Amygdala (tissue), 56 donors: Measurements from ENCODE around the gene ARAP1.

Experiments
- DNase-seq, 56 donors: peaks; one replicate each; lab custom pipeline; 2025; lab: John Stamatoyannopoulos, UW

Gene ARAP1

DNA sequence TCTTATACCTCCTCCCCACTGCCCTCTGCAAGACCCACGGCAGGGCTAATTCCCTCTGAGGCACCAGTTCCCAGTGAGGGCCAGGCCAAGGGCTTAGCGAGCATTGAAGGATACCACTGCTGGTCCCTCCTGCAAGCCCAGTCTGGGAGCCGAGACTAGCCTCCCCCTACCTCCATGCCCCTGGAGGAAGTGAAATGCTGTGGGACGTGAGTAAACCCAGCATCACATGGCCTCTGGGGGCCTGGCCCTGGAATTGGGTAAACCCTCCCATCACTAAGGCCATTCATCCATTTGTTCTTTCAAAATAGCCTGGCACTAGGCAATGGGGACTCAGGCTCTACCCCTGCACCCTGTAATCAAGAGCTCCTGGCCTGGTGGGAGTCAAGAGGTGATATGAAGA is 24.7 kb downstream of the ARAP1 start:
- no peak for DNase-seq

DNA sequence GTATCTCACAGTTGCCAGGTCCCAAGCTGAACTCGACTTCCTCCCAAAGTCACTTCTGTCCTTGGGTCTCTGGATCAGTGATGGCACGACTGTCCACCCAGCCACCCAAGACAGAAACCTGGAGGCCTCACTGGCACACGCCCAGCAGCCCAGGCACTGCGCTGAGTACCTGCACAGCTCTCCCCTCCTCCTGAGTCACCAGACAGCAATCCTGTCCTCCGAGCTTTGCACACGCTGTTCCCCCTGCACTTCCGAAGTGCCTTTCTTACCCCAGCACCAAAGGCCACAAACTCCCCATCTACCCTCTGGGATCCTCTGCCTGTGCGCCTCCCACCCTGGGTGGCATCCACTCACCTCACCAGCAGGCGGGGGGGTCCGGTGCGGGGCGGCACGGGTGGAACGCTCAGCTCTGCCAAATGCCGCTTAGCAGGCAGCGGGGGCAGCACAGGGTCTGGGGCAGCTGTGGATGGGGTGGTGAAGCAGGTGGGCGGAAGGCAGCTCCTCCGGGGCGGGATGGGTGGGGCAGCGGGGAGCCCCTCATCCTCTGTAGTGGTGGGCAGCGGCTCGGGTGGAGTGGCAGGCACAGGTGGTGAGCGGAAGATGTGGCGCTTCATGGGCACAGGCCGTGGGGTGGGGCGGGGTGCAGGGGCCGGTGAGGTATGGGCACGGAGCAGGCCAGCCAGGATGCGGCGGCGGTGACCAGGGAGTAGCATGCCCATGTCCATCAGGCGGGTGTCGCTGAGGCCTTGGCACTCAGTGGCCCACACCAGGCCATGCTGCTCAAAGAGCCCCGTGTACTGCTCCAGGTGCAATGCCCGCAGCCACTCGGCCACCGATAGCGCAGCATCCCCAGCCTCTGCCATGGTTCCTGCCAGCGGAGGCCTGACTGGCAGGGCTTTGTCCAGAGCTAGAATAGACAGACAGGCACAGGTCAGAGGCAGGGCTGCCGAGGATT is 25.7 kb downstream of the ARAP1 start:
- no peak for DNase-seq

DNA sequence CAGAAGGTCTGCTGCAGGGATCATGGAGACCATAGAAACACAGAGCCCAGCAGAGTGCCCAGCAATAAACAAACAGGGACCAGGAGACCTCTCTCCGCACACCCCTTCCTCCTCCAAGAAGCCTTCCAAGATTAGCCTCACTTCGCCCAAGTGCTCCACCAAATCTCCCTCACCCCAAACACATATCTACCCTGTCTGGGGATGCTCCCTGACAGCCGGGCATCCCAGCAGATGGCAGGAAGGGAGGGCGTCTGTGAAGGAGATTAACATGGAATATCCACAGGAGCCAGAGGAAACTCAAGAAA is 26.5 kb downstream of the ARAP1 start:
- no peak for DNase-seq

DNA sequence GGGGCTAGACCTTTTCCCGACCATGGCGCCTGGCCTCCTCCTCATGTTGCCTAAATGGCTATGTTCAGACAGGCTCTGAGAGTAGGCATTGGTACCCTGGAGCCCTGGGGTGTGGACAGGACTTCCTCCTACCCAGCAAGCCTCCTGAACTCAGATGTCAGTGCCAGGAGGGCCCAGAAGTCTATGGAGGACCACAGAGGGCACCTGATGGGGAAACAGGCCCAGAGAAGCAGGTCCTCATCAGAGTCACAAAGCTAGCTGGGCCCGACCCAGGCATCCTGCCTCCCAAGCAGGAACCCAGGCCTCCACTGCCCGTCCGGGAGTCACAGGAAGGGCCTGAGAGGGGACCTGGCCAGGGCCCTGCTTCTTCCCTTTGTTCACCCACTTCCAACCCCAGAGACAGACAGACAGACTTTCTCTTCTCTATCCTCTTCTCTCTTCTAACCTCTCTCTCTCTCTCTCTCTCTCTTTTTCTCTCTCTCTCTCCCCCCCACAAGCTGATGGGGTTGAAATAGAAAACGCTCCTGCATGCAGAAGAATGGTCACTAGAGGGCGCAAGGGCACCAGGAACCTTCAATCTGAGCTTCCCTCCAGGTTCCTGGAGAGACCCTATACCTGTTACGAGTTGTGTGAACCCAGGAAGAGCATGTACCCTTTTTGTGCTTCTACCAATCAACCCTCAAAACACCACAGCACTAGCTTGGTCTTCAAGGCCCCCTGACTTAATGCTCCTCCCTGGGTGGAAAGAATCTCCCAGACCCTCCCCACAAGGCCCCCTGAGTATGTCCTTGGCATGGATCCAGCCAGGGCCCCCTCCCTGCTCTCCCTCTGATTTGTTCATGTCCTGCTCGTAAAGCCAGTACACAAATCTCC is 27.1 kb downstream of the ARAP1 start:
- peak in 40 of 56 donors; percentile 8 to 81 (median 49) for DNase-seq

DNA sequence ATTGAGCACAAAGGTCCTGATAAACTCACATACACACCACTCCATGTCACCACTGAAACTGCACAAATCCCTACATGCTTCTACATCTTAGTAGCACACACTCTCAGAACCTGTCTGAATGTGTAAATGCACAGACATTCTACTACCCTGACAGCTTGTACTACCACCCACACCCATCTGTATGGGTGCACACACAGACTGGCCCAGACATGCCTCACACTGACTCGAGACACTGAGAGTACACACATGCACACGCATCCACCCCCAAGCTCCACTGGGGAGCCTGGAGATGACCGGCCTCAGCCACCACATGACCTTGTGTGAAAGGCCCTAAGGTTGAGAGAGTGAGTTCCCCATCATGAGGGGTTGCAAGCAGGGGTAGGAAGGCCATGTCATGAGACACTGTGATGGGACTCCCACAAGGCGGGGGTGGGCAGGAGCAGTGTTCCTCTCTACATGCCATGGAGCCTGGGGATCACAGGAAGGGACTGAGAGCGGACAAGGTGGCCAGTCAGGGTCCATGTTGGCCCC is 28.1 kb downstream of the ARAP1 start:
- peak in 1 of 56 donors; percentile 50 for DNase-seq

DNA sequence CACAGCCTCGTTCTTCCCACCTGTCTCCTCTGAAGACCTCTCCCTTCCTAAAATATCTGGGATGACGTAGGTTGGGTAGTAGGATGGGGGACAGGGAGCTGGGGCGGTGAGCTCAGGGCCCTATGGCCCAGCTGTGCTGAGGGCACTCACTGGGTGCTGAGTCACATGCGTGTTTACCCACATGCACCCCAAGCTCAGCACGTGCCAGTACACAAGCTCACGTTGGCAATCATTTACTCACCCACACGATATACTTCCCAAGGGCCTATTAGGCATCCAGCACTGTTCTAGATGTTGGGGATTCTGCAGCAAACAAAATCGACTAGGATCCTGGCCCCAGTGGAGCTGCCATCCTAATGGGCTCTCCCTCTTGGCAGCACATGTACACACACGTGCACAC is 28.7 kb downstream of the ARAP1 start:
- DNase-seq: peak in 2 of 56 donors; percentile 11 to 50

DNA sequence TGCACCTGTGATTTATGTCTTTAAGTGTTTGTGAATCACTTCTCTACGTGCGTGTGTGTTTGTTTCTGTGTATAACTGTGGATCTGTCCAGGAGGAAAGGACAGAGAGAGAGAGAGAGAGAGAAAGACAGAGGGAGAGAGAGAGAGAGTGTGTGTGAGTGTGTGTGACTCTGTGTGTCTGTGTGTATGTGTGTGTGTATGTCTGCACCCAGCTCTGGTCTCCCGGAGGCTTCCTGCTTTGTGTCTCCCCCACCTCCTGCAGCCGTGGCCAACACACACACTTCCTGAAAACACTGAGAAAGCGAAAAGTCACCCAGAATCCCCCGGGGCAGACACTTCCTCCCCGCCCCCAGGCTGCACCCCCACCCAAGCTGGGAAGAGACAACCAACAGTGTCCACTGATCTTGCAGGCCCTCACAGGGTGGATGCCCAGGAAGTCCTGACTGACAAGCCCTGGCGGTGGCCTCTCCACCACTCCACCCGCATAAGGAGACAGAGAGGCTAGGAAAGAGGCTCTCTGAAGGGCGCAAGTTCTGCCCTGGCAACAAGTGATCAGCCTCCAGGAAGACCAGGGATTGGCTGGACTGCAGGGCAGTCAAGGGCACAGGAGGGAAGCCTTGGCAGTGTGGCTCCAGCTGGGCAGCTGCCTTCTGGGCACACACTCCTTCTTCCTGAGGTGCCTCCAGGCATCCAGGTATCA is 30.0 kb downstream of the ARAP1 start:
- peak in 53 of 56 donors; percentile 40 to 93 (median 80) for DNase-seq

DNA sequence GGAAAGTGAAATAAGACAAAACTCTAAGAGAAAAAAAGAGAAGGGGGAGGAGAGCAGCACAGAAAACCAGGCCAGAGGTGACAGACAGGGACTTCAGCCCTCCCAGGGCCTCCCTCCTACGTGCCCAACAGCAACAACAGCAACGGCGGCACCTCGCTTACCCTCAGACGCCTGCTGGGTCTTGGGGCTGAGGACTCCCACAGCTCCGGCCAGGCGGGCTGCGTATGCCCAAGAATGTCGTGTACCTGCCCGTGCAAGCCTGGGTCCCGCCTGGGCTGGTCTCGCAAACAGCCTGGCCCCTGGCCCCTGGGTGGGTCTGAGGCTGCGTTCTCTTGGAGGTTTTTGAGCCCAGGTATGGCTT is 30.5 kb downstream of the ARAP1 start:
- peak in 1 of 56 donors; percentile 44 for DNase-seq

DNA sequence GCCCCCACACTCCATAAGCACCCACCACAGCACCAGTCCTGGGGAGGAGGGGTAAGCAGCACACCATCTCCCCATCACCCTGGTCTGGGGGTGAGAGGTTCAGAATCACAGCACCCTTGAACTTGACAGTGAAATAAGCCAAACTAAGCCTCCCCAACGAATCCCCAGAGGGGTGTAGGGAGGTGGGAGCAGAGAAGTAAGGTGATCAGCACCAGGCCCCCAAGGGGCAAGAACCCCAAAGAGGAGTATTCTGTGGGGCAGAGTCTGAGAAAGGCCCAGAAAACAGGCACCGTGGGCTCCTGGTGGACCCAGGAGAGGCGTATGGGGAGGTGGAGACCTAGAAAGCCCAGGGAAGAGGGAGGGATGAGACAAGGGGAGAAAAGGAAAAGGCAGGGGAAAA is 30.9 kb downstream of the ARAP1 start:
- DNase-seq: no peak

DNA sequence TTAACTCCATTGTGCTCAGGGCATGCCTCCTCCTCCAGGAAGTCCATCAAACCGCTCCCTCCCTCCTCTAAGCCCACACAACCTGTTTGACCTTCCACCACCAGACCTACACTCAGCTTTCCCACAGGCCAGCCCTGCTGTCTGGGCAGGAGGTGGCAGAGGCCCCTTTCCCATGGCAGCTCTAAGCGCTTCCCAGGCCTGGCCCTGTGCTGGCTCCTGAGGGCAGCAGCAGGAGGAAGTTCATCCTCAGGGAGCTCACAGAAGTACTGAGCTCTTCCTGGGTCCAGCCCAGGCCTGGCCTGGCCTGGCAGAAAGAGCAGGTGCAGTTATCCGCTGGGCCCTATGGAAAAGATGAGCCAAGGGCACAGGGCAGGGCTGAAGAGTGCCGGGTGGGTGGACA is 31.4 kb downstream of the ARAP1 start:
- DNase-seq: no peak

DNA sequence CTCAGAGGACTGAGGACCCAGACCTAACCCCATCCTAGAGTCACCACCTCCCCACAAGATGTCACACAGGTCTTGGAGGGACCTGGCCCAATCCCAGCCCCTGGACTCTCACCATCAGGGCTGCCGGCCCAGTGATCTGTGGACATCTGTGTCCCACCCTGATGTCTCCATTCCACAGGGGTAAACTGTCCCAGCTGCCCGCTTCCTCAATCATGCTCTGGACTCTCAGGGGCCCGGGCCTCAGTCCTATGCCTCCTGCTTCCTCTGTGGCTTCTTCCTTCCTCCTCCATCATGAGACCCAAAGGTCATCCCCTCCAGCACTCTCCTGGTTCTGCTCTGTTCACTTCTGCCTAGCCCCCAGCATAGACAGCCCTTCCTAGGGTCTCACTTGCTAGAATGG is 32.2 kb downstream of the ARAP1 start:
- peak in 6 of 56 donors; percentile 17 to 51 (median 32) for DNase-seq

DNA sequence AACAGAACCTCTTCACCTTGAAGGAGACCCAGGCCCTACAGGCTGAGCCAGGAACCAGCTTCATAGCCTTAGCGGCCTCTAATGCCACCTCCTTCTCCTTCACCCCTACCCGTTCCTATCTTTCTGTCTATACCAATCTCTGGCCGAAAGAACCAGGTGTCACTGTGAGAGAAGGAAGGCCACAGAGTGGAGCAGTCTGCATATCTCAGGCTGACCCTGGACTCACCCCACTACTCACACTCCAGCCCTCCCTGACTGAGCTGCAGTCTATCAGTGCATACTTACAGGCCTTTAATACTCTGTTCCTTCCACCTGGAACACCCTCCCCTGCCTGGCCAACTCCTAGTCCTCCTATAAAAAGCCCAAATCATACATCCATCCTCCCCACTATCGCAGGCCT is 32.7 kb downstream of the ARAP1 start:
- no peak for DNase-seq

DNA sequence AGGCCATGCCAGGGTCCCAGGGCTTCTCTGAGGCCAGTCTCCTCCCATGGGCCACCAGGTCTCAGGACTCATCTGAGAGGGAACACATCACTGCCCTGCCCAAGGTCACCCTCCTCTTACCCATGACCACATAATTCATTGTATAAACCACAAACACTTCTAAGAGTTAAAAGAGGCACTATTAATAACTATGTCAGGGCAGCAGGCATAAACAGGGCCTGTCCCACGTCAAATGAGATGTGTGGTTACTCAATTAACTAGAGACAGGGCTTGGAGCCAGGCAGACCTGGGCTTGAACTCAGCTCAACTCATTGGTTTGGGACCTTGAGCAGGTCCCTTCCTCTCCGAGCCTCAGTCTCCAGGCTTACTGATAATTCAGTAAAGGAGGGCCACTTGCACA is 33.1 kb downstream of the ARAP1 start:
- DNase-seq: no peak

DNA sequence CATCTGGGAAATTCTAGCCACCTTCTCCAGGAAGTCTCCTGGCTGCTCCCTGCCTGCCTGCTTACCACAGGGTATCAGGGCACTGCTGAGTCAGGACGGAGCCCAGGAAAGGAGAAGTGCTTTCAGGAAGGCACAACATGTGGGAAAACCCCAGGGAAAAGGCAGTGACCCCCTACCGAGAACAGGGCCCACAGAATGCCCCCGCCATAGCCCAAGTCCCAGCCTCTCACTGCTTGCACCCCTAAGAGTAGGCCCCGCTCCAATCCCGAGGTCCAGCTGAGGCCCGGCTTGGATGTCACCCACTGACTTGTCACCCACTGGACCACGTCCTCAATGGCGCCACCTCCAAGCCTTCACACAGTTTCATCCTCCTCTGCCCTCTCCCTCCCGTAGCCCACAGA is 34.1 kb downstream of the ARAP1 start:
- DNase-seq: peak in 2 of 56 donors; percentile 11 to 40

DNA sequence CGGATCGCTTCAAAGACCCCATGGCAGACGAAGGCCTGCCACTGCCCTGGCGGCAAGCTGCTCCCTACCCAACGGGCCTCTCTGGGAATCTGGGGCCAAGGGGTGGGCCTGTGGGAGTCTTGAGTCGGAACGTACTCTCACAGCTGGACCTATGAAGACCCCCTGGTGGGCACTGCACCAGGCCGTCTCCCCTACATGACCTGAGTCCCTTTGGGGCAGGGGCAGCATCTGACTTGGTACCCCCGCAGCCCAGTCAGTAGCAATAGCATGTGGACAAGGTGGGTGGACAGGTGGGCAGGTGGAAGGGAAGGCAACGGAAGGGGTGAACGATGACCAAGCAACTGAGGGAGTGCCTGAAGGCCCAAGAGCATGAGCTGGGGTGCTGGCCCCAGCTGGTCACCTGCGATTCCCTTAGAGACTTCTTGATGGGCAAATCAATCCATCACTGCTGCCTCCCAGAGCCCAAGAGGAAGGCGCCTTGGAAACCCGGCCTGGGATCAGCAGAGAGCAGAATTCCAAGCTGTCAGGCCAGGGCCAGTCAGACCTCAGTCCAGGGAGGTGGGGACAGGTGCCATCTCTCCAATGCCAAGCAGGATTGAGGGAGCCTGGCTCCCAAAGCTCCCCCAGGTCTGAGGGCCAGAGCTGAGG is 35.3 kb downstream of the ARAP1 start:
- no peak for DNase-seq

DNA sequence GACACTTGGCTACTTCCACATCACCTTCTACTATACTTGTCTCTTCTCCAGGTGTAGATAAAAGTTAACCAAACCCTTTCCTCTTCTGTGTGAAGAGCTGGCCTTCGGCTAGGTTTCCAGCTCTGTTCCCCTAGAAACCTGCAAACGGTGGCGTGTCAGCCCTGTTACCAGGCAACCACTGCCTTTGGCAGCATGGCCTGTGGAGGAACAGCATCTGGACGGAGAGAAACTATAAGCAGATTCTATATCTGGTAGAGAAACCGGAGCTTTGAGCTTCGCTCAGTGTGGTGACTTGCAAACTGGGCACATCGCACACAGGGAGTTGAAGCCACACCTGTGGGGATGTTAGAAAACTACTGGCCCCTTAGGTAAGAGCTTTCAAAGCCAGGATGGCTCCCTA is 35.9 kb downstream of the ARAP1 start:
- DNase-seq: peak in 22 of 56 donors; percentile 18 to 60 (median 38)

DNA sequence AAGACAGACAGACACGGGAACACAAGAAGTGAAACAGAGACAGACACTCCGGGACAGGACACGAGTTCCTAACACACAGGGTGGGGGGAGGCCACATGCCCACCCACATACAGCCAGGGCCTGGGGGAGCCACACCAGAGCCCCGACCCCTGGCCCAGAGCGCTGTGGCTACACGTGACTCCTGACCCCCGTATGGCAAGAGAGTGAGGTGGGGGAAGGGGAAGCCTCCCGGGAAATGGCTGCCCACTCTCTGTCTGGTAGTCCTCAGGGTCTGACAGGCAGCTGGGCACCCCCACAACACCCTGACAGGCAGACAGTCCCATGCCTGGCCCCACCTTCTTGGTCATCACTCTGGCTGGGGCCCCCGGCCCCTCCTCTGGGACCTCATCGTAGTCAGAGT is 39.4 kb downstream of the ARAP1 start:
- peak in 1 of 56 donors; percentile 55 for DNase-seq

DNA sequence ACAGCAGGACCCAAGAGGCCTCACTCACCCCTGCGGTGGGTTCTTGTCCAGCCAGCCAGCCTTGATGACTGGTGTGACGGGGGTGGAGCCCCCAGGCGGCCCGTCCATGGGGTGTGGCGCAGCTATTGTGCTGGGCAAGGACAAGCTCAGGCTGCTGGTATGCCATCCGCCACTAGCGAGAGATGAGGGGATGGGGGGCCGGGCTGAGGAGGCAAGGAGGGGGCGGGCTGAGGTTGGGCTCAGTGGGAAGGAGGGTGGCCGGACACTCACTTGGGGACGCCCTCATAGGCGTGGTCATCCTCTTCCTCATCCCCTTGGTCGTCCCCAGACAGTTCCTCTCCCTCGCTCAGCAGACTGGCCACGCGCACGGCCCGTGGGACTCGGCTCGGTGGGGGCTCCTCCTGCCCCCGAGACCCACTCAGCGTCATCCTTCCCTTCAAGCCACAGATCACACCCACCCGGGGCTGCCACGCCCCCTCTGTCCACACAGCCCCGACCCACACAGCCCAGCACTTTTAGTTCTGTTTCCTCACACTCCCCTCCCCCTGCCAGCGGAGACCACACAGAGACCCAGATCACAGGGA is 39.9 kb downstream of the ARAP1 start:
- peak in 35 of 56 donors; percentile 24 to 78 (median 49) for DNase-seq

DNA sequence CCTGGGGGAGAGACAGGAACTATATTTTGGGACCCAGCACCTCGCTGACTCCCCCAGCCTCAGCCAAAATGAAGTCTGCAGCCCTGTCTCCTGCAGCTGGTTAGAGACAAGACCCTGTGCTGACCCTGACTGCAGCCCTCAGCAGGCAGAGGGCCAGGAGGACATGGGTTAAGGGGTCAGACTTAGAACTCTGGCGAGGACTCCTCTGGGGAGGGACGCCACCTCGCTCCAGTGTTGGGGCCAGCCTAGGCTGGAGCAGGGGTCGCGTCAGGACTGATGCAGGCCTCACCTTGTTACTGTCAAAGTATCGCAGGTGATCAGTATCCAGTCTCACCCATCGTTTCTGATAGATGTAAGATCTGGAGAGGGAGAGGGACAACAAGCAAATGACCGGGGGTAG is 41.1 kb downstream of the ARAP1 start:
- DNase-seq: no peak

DNA sequence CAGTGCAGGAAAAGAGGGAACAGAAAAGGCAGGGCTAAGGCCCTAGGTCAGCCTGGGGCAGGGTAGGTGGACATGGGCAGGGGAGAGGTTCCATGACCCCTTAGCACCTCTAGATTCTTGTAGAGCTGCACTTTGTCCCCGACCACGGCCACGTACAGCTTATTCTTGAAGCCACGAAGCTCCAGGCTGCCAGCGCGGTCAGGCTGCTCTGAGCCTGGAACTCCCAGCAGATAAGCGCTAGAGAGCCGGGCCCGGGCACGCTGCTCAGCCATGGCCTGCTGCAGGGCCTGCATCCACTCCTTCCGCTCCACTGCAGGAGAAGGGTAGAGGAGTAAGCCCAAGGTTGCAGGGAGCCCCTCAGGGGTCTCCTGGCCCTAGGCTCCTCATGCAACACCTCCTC is 41.9 kb downstream of the ARAP1 start:
- no peak for DNase-seq
